HG03039 (cell line): ENCODE measurements around the gene PIK3C2B.
"Not testable (repeated sequence)": the region's sequence is repeated elsewhere in the genome, so short reads cannot be mapped to it uniquely, and the experiment has no call there.

Experiments used
- ATAC-seq: cut with Tn5 transposase; IDR thresholded peaks from one replicate; pipeline ENCODE4 v1.9.1; 2021; ENCODE audit warnings: mild to moderate bottlenecking, moderate library complexity; ENCODE audit not compliant: unreplicated experiment

The PIK3C2B gene, protein sequence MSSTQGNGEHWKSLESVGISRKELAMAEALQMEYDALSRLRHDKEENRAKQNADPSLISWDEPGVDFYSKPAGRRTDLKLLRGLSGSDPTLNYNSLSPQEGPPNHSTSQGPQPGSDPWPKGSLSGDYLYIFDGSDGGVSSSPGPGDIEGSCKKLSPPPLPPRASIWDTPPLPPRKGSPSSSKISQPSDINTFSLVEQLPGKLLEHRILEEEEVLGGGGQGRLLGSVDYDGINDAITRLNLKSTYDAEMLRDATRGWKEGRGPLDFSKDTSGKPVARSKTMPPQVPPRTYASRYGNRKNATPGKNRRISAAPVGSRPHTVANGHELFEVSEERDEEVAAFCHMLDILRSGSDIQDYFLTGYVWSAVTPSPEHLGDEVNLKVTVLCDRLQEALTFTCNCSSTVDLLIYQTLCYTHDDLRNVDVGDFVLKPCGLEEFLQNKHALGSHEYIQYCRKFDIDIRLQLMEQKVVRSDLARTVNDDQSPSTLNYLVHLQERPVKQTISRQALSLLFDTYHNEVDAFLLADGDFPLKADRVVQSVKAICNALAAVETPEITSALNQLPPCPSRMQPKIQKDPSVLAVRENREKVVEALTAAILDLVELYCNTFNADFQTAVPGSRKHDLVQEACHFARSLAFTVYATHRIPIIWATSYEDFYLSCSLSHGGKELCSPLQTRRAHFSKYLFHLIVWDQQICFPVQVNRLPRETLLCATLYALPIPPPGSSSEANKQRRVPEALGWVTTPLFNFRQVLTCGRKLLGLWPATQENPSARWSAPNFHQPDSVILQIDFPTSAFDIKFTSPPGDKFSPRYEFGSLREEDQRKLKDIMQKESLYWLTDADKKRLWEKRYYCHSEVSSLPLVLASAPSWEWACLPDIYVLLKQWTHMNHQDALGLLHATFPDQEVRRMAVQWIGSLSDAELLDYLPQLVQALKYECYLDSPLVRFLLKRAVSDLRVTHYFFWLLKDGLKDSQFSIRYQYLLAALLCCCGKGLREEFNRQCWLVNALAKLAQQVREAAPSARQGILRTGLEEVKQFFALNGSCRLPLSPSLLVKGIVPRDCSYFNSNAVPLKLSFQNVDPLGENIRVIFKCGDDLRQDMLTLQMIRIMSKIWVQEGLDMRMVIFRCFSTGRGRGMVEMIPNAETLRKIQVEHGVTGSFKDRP (N-terminal part only)

DNA sequence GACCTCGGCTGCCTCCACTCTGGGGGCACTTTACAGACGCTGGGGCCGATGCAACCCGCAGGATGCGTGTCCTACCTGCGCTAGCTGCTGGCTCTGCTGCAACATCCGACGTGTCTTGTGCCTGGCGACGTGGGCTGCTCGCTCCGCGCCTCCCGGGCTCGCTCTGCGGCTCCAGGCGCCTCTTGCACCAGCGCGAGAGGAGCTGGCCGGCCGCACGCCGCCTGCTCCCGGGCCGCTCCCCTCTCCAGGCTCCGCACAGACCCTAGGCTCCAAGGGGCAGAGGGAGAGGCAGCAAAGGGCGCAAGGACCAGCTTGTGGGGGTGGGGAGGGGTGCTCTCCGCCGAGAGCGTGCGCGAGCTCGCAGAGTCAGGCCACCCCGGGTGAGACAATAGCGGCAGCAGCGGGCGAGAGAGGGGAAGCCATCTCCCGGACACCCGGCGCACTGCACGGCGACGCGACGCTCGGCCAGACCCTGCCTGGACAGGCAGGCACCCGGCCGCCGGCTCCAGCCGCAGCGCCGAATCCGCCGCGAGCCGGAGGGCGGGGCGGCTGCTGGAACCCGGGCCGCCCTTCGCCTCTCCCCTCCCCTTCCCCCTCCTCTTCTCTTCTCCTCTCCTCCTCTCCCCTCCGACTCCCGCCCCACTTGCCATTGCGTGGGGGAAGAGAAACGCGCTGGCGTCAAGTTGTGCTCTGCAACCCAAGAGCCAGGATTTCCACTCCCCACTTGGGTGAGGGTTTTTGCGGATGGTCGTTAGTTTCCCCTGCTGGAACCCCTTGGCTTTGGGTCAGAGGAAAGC is at the start of gene PIK3C2B:
Gene PIK3C2B (minus strand): TSS at position 525 of the 797 bp plus-strand sequence. CDS start 25,003 bp downstream, outside the sequence.
- ATAC-seq: peak; percentile 71

DNA sequence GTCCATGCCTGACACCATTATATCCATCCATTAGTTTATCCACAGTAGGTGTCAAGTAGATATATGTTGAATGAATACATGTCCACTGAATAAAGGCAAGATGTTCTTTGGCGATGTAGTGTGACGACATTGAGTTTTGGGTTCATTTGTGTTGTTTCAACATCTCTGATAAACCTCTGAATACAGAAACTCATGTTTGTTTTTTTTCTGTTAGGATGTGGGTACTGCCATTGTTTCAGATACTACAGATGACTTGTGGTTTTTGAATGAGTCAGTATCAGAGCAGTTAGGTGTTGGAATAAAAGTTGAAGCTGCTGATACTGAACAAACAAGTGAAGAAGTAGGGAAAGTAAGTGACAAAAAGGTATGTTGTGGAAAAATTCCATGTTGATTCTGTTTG is 49.7 kb upstream of the PIK3C2B start:
- ATAC-seq: no peak

DNA sequence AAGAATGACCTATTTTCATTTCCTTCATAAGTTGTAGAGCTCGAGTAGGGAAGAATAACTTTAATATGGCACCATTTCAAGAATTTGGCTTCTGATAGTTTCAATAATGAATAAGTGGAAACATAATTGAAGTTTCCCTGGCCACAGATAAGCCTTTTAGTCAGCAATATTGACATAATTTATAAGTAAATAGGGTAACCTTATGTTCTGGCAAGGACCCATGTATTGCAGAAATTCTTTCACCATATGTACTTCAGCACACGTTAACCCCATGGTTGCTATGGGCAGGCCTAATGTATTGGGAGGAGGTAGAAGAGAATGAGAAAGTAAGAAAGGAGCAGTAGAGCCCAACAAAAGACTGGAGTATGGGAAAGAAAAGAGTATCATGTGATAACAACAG is 47.0 kb upstream of the PIK3C2B start:
- ATAC-seq: no peak

DNA sequence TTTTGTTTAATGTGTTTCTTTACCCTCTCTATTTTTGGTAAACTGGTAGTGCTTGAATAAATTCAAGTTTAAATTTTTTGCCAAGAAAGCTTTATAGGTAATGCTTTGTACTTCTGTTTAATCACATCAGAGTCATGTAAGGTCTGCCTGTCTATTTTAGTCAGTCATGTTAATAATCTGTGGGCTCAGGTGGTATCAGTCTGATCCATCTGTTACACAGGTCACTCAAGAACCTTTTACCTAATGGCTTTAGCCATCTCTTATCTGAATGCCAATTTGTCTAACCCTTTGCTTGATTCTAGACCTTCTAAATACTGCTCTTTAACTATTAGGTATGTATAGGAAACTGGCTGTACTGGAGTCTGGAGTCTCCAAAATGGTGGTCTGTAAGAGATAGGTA is 38.2 kb upstream of the PIK3C2B start:
- ATAC-seq: no peak

DNA sequence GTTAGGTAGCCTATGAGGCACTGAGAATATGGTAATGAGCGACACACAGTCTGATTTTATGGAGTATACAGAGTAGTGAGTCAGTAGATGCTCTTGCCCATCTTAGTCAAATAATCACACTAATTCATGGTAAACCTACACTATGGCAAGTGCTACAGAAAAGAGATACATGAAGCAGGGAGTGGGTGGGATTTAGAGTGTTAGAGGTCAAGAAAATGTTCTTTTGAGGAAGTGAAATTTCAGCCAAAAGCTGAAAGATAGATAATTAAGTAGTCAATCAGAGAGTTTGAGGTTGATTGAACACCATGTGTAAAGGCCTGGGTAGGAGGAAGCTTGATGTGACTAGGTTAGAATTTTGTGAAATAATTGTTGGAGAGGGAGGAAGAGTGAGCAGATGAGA is 36.3 kb upstream of the PIK3C2B start:
- peak; percentile 82 for ATAC-seq

DNA sequence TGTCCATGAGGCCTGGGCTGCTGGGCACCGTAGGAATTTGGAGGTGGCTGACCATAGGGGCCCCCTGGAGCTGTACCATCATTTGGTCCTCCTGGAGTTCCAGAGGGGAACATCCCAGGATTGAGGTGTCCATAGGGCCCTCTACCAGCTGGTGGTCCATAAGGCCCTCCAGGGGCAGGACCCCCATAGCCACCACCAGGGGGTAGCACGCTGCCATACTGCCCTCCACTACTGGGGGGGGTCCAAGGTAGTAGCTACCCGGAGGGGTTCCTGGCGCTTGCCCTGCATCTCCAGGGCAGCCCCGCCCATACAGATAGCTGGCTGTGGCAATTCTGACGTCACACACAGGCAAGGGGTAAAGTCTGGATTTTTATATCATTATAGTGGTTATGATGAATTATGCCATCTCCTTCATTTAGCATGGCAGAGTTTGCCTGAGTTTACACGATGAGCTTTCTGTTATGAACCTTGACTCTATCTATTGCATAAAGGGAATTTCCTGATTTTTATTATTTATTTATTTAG is 34.8 kb upstream of the PIK3C2B start:
- no peak for ATAC-seq

DNA sequence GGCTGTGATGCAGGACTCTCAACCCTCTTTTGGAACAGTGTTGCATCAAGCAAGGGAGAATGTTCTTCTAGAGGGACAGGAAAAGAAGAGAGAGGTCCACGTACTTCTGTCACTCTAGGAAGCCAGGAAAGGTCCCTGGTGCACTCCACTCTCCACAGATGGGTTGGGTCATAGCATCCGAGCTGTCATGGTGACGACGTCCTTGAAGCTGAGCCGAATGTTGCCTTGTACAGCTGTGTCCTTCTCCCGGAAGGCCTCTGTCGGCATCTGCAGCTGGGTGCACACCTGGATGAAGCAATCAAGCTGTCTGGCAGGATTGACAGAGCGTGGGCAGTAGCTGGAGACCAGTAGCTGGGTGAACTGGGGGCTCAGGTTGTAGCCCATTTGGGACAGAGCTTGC is 34.1 kb upstream of the PIK3C2B start:
- no peak for ATAC-seq

DNA sequence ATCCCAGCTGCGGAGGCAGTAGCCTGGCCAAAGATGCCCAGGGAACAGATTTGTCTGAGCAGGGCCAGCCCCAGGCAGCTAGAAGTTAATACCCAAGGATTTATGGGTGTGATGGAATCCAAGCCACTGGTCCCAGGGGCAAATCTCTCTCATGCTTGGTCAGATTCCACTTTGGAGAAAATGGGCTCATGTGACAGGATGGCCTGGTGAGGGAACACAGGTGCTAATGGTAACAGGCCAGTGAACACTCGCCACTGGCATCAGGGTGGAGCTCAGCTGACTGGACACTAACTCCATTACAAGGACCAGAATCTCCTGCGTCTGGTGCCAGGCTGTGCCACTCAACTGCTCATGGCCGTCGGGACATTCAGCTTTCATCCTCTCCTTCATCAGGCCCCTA is 33.6 kb upstream of the PIK3C2B start:
- ATAC-seq: no peak

DNA sequence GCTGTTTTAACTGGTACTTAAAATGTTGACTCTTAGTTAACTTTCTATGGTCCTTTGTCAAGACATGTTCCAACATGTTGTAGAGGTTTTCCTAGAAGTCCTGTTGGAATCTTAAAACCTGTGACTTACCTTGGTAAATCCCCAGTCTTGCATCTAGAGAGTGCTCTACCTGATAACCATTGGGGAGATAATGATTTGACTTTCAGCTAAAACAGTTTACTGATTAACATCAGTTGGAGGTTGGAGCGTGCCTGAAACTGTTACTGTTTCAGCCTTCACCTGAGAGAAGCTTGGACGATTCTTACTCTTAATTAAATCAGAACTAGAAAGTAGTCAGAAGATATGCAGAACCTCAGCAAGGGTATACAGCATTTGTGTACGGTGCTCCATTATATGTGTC is 30.4 kb upstream of the PIK3C2B start:
- no peak for ATAC-seq

DNA sequence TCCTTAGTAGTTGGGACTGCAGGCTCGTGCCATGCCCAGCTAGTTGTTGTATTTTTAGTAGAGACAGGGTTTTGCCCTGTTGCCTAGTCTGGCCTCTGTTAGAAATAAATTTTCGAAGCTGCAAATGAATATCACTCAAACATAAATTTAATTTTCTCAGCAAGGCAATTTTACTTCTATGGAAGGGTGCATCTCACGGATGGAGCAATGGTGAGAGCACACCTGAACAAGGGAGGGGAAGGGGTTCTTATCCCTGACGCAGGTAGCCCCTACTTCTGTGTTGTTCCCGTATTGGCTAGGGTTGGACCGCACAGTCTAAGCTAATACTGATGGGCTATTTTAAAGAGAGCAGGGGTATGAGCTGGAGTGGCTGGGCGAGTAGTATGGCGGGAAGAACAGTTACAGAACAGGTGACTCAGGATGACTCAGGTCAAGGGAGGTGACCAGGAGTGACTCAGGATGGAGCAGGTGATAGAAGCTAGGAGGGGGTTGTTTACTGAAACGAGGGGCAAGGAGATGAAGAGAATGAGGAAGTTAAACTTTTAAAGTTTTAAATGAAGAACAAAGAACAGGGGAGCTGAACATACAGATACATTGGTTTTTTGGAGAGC is 29.1 kb upstream of the PIK3C2B start:
- no peak for ATAC-seq

DNA sequence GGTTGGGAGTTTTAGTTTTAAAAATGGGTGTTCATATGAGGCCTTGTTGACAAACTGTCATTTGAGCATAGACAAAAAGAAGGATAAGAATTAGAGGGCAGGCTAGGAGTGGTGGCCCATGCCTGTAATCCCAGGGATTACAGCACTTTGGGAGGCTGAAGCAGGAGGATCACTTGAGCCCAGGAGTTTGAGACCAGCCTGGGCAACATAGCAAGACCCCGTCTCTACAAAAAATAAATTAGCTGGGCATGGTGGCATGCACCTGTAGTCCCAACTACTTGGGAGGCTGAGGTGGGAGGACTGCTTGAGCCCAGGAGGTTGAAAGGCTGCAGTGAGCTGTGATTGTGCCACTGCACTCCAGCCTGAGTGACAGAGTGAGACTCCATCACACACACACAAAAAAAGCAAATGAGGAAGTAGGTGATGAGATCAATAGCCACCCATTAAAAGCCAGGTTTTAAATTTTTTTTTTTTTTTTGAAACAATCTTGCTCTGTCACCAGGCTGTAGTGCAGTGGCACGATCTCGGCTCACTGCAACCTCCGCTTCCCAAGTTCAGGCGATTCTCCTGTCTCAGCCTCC is 27.4 kb upstream of the PIK3C2B start:
- not testable (repeated sequence) for ATAC-seq

DNA sequence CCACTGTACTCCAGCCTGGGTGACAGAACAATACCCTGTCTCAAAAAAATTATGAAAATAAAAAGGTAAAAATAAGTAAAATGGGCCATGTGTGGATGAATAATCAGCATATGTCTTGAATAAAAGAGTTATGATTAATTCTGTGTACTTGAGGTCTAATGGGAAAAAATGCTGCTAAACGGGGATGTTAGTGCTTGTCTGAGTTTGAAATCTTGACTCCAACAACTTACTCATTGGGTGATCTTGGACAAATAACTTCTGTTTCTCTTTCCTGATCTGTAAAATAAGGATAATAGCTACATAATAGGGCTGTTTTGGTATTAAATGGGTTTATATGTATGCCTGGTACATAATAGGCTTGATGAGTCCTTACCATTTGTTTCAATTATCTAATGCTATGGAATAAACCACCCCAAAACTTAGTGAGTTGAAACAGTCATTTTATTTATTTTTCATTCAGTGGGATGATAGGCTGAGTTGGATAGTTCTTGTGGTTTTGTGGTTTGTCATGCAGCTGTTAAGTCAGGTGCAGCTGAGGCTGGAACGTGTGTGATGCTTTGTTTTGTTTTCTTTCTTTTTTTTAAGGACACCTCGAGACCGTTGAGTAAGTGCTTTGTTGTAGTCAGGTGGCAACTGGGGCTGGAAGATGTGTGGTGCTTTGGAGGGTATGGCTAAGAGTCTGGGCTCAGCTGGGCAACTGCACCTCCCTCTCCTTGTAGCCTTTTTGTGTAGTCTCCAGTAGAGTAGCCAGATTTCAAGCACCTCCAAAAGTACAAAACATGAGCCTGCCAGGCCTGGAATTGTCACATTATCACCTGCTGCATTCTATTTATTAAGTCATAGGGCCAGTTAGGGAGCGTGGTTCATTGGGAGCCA is 26.5 kb upstream of the PIK3C2B start:
- peak; percentile 40 for ATAC-seq

DNA sequence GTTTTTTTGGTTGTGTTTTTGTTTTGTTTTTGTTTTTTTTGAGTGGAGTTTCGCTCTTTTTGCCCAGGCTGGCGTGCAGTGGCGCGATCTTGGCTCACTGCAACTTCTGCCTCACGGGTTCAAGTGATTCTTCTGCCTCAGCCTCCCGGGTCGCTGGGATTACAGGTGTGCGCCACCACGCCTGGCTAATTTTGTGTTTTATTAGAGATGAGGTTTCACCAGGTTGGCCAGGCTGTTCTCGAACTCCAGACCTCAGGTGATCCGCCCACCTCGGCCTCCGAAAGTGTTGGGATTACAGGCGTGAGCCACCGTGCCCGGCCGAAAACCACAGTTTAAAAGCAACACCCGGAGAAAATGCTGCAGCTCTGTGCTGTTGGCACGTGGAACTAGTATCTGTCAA is 22.8 kb upstream of the PIK3C2B start:
- not testable (repeated sequence) for ATAC-seq

DNA sequence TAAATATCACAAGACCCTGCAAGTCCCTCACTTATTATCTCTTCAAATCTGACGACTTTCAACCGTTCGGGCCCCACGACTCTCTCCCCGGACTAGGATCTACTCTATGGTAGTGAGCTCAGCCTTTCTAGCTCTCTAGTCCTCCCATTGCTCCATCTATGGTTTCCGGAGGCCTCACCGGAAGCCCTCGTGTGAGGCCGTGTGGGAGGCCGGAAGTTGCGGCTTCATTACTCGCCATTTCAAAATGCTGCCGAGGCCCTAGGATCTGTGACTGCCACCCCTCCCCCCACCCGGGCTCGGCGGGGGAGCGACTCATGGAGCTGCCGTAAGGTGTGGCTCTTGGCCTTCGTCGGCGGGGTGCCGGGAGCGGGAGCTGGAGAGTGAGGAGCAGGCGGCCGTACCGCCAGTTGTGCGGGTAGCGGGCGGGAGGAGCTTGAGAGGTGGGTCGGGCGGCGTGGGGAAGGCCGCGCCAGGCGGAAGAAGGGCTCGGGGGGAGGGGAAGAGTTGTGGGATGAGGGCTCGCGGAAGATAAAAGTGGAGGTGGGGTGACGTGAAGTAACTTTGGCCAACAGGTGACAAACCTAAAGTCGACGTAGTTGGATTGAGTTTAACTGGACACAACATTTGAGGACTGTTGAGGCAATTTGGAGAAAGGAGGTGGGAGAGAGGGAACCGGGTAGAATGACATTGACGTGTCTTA is 21.7 kb upstream of the PIK3C2B start, which contains the start of gene MDM4:
Gene MDM4 (plus strand): TSS at position 227 of the 700 bp plus-strand sequence. CDS start 9,113 bp downstream, outside the sequence.
- ATAC-seq: peak; percentile 77

DNA sequence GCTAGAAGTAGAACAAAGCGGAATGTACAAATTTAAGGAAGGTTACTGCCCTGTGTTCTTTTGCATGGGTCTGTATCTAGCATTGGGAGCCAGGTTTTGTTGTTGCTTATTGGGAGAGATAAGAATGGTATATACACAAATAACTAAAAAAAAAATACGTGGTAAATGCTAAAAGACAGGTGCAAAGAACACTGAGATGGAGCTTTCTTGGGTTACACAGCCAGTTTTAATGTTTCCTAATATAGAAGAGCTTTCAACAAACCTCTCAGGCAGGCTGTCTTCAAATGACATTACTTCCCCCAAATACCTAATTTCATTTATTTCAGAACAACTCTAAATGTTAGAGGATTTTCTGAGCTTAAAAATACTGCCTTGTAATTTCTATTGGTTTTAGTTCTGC is 20.2 kb upstream of the PIK3C2B start:
- ATAC-seq: no peak

DNA sequence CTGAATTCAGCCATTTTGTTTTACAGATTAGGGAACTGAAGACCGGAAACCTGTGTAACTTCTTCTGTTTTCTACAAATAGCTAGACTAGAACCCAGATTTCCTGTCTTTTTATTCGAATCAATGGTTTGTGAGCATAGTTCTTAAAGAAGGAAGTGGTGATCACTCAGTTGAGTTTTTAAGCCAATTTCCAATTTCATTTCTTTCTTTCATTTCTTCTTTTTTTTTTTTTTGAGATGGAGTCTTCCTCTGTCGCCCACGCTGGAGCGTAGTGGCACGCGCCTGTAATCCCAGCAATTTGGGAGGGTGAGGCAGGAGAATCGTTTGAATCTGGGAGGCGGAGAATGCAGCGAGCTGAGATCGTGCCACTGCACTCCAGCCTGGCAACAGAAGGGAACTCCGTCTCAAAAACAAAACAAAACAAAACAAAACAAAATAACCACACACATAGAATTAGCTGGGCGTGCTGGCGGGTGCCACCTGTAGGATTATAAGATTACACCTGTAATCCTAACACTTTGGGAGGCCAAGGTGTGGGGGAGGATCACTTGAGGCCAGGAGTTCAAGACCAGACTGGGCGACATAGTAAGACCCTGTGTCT is 18.6 kb upstream of the PIK3C2B start:
- ATAC-seq: no peak

DNA sequence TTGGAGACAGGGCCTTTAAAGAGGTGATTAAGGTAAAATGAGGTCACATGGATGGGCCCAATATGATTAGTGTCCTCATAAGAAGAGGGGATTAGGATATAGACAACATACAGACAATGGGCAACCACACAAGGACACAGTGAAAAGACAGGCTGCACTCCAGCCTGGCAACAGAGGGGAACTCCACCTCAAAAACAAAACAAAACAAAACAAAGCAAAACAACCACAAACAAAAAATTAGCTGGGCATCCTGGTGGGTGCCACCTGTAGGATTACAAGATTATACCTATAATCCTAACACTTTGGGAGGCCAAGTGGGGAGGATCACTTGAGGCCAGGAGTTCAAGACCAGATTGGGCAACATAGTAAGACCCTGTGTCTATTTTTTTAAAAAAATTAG is 16.8 kb upstream of the PIK3C2B start:
- no peak for ATAC-seq
